GM12875 (cell line): ENCODE measurements around the gene THSD4.

Experiments used
- H3K4me3 ChIP-seq: one replicate; pipeline ENCODE4 v1.5.1; 2011; ENCODE audit warnings: low read depth, low read length, control low read depth
- TF ChIP-seq, protein P1 (sequence below): IDR thresholded peaks from 2 replicates; pipeline ENCODE4 v1.5.1; 2011; ENCODE audit warnings: low read depth, mild to moderate bottlenecking, control low read depth, inconsistent platforms, low read length, moderate library complexity, borderline replicate concordance; ENCODE audit not compliant: insufficient read depth

THSD4 gene

DNA sequence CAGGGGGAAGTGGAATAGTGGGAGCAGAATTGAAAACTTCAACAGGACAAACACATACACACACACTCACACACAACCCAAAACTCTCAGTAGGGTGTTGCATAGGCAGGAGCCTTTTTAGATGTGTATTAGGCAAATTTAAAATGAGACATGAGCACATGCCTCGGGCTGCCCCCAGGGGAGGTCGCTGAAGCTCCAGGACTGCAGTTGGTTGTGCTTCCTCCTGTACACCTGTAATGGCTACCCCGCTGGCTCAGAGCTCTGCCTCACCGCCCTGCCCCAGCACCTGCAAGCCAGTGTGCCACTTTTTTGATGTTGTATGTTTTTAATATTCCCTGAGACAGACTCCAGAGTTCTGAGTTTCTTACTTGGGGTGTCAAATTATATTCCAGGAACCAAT lies 391.7 kb downstream of the THSD4 start:
- no peak overlapping the region for H3K4me3 ChIP-seq
- TF ChIP-seq, protein P1, sequence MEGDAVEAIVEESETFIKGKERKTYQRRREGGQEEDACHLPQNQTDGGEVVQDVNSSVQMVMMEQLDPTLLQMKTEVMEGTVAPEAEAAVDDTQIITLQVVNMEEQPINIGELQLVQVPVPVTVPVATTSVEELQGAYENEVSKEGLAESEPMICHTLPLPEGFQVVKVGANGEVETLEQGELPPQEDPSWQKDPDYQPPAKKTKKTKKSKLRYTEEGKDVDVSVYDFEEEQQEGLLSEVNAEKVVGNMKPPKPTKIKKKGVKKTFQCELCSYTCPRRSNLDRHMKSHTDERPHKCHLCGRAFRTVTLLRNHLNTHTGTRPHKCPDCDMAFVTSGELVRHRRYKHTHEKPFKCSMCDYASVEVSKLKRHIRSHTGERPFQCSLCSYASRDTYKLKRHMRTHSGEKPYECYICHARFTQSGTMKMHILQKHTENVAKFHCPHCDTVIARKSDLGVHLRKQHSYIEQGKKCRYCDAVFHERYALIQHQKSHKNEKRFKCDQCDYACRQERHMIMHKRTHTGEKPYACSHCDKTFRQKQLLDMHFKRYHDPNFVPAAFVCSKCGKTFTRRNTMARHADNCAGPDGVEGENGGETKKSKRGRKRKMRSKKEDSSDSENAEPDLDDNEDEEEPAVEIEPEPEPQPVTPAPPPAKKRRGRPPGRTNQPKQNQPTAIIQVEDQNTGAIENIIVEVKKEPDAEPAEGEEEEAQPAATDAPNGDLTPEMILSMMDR, result no peak

DNA sequence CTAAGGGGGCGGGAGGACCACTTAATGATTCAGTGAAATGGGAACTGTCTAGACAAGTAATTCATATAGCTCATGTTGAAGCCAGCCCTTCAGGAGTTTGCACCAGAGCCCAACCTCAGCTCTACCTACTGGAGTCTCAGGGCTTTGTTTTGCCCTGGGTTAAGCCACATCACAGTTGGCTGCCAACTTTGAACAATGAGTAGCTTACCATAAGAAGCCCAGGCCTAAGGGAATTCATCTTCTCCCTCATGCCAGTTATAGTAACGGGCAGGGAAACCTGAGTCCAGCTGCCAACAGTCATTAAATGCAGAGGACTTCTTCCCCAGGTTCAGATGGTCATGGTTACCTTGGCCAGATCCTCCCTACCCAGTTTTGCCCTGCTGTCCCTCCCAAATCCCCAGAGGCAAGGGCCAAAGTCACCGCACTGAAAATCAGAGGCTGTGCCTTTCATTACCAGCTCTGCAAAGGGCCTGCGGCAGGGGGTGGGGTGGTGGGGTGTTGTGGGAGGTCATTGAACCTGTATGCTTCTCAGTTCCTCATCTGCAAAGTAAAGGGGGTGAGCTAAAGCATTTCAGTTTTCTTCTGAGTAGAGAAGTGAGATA lies 392.9 kb downstream of the THSD4 start:
- TF ChIP-seq, protein P1, result no peak

DNA sequence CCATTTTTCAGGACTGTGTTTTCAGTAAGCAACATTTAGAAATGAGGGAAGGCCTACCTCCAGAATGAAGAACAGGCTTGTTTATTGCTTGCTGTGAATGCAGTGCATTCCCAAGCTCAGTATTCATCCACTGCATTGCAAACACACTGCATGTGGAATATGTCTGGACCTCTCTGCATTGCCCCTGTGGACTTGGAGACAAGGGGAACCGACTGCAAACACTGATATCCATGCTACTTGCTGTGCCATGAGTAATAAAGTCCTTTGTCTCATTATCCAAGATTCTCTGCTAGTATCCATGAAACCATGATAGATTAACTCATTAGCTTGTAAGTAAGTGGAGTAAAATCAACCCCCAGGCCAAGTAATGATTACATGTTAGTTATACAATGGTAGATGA lies 393.9 kb downstream of the THSD4 start:
- H3K4me3 ChIP-seq, result no peak overlapping the region
- TF ChIP-seq, protein P1, result no peak

More for the DNA sequence above, 392.9 kb downstream of the THSD4 start:
- no peak overlapping the region for H3K4me3 ChIP-seq

DNA sequence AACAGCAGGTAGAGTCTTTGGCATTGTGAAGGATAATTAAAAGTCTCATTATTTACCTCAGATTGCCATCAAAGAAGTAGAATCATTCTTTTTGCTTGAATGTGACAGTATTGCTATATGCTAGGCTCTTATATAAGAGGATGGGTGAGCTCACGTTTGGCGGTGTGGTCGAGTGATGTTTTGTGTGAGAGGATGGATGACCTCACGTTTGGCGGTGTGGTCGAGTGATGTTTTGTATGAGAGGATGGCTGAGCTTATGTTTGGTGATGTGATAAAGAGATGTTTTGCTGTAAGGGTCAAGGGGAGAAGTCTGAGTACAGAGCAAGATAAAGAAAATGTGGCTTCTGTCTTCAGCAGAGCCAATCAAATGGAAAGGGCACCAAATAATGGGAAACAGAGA lies 395.5 kb downstream of the THSD4 start:
- H3K4me3 ChIP-seq, result no peak overlapping the region
- TF ChIP-seq, protein P1, result no peak

DNA sequence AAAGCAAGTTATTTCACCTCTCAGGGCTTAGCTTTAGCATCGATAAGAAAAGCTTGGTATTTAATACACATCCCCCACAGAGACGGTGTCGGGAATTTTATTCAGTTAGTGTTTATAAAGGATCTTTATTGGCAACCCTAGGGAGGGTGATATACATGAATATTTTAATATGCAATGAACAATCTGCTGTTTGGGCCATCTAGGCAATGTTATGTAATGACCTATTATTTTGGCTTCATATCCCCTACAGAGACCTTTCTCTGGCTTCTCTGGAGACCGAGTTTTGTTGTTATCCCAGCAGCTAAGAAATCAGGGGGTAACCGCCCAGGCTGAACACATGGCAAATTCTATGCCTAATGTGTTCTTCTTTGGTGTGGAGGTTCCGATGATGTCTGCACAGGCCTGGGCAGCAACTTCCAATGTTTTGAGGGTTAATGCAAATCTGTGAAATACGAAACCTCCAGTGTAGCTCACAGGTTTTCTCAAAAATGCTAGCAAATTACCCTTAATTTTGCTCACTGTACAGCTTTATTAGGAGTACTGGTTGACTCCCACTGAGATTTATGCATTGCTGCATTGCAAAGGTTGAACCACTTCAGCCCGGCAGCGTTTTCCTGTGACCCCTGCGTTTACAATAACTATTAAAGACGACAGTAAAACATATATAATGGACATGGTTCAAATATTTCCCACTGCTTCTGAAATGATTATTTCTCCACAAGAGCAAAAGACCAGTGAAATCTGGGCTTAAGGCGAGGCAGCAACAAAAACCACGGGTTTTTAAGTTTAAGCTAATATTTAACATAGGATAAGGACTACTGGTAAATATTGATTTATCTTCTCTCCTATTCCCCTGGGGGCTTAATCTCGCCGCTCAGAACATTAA lies 396.8 kb downstream of the THSD4 start:
- TF ChIP-seq, protein P1, result no peak

DNA sequence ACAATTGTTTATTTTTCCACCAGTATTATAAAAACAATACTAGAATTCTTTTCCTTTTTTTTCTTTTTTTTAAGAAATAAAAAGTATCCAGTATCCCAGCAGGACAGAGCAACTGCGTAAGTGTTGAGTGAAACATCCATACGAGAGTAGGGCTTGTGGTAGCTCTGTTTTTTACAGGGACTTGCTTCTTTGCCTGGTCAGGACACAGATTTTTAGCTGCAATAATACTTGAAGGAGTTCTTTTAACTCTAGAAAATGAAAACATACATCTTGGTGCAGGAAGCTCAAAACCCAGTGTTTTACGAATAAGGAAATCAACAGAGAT lies 397.4 kb downstream of the THSD4 start:
- TF ChIP-seq, protein P1, result no peak
- H3K4me3 ChIP-seq, result no peak overlapping the region

More for the DNA sequence above, 396.8 kb downstream of the THSD4 start:
- H3K4me3 ChIP-seq, result no peak overlapping the region
